Stimulated activated CD4-positive, alpha-beta T cell treated with anti-CD3 and anti-CD28 coated beads, Interleukin-15, amount 100 ng/mL, for 24 hours (primary cell): ENCODE data around the gene DEPDC7.
A peak's percentile ranks its signal among the peaks of the same experiment; 100 is the strongest.

Experiments used
- DNase-seq: peaks from one replicate; pipeline ENCODE4 v3.0.0-alpha.2; 2020

Gene DEPDC7

DNA sequence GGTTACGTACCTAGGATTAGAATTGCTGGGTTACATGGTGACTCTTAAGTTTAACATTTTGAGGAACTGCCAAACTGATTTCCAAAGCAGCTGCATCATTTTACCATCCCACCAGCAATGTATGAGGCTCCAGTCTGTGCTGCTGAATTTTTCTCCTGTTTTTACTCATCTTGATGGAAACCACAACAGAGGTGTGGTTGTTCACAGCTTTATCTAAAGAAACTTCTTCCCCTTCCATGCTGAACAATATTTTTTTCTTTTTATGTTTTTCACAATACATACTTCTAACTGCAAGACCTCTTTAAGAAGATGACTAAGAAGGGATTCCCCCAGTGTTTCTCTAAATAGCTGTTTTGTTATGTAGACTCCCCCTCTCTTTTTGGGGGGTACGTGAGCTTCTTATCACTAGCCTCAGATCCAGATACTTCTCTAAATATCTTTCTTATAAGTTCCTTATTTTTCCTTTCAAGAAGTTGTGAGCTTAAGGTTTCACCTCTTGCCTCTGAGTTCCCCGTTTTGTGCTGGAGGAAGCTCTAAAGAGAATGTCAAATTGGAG is 47.7 kb downstream of the DEPDC7 start:
- DNase-seq: no peak

DNA sequence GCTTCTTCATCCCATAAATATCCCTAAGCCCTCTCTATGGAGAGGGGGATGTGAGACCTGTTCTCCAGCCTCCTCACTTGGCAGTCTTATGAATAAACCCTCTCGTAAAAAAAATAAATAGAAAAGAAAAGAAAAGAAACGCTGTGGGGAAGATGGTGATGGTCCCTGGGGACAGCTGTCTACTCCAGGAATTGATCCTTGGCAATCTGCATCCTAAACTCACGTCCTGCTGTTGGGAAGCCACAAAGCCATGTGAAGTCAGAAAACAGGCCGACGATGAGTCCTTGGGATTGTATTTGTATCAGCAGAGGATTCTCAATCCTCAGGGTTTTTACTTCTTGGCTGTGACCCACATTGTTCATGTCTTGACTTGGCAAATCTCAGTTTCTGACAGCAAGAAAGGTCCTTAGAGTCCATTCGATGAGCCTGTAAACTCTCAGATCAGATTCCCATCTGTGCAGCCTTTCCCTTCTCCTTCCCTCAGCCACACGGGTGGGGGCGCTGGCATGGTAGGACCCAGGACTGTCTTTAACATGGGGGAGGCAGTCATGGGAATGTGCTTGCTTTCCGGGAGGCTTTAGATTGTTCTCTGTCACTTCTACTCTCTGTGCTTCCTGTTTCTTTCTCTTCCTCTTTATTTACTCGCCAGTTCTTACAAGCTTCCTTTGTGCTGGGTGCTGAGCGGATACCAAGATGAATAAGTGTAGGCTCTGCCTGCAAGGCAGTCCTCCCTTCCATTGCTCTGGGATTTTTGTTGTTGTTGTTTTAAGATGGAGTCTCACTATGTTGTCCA is 48.6 kb downstream of the DEPDC7 start:
- DNase-seq: no peak

DNA sequence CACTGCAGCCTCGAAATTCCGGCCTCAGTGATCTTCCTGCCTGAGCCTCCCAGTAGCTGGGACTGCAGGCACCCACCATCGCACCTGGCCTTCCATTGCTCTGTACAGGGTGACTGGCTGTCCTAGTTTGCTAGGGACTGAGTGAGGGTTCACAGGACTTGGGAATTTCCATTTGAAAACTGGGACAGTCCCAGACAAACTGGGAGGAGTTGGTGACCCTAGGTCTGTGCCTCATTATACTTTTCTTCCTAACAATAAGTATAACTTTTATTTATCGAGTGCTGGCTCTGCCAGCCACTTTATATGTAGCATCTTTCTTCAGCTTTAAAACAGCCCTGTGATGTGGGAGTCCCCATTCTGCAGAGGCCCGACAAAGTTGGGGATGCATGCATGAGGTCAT is 49.2 kb downstream of the DEPDC7 start:
- no peak for DNase-seq

DNA sequence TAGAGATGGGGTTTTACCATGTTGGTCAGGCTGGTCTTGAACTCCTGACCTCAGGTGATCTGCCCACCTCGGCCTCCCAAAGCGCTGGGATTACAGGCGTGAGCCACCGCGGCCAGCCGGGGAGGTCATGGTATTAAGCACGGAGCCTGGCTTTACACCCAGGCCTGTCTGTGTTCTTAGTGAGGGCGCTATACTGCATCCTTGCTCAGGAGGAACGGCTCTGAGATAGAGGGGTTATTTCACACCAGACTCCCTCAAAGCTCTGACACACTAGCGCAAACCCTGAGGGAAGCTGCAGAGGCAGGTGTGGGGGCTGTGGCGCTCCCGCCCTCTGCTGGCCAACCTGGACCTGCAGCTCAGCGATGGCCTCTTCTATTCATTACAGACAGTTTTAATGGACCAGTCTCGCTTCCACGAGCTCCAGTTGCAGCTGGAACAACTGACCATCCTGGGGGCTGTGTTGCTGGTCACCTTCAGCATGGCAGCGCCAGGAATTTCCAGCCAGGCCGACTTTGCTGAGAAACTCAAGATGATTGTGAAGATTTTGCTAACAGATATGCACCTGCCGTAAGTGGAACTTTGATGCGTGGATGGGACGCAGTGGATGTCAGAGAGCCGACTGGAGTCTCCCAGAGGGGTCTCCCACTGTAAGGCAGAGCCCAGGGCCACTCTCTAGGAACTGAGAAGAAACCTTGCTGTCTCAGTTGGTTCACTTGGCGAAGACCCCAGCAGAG is 49.9 kb downstream of the DEPDC7 start:
- peak; percentile 80 for DNase-seq

DNA sequence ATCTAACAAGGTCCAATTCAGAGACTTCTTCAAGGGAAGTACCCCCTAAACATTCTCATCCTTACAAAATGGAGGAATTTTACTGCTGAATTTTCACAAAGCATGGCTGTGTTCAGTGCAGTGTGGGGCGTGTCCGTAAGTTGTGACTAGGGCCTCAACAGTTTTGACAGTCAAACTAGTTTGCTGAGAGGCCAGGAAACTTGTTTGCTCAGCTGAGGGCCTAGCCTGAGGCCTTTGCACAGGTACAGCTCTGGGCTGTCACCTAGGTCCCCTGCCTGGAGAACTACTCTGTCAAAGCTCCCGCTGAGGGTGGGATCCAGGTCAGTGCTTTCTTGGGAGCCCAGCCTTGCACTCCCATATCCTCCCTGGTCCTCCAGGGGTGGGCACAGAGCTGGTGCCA is 51.6 kb downstream of the DEPDC7 start:
- no peak for DNase-seq

DNA sequence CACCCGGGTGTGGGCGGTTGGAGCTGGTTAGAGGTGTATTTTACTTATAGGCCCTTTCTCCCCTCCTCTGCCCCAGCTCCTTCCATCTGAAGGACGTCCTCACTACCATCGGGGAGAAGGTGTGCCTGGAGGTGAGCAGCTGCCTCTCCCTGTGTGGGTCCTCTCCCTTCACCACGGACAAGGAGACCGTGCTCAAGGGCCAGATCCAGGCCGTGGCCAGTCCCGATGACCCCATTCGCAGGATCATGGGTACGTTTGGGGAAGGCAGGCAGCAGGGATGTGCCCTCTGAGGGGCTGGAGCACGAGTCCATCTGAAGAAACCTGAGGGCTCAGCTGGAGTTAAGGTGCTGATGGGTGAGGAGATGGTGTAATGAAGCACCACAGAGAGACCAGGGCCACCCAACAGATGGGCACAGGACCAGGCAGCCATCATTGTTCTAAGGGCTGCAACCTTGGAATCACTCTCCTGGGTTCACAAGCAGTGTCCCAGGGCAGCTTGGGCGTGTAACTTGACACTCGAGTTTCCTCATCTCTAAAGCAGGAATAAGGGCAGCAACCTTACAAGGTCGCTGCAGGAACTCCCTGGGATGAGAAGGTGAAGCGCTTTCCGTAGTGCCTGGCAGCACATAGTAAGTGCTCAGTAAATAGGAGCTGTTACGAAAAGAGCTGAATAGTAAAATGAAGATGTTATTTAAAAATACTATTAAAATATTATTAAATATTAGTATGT is 53.1 kb downstream of the DEPDC7 start:
- no peak for DNase-seq

DNA sequence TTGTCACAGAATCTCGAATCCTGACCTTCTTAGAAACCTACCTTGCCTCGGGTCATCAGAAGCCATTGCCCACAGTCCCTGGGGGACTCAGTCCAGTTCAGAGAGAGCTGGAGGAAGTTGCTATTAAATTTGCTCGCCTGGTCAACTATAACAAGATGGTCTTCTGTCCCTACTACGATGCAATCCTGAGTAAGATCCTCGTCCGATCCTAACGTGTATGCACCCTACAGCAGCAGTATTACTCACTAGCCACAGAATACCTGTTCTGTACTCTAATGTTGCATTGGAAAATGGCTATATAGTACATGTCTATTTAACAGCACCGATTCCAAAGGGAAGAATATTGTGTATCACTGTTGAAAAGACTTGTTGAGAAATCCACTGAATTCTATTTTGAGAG is 56.8 kb downstream of the DEPDC7 start:
- DNase-seq: no peak
